ENCODE data around the gene EXOC3. TPM values are rescaled to one million over a fixed set of nuclear protein-coding genes. Genes with fewer than 3 reads are reported as not detected.

Gene EXOC3
- total RNA-seq, 2 experiments from 2014 or later: 72.4 to 77.5 TPM

GRCh38 chr5:464843-465590, 22.0 kb downstream of the EXOC3 start:
- no peaks in the 10 kb centered on the region for H3K9me3 Mint-ChIP-seq
- peaks cover 17% of the 10 kb centered on the region for H3K4me1 Mint-ChIP-seq
- POLR2A ChIA-PET: interaction anchor here (0.6 kb wide), 1 partner anchor 132 kb away, joined by 3 read pairs; no protein-coding TSS in a partner anchor
- H3K36me3 Mint-ChIP-seq: peaks cover 26% of the 10 kb centered on the region
- no peak overlapping the region for H3K4me3 Mint-ChIP-seq
- DNase-seq: peak; percentile 28
- H3K27ac Mint-ChIP-seq: peak overlapping the region; percentile 42
- no peak for ATAC-seq (ENCODE audit: low read depth)
- H3K27me3 Mint-ChIP-seq: no peaks in the 10 kb centered on the region

GRCh38 chr5:465591-466403, 22.8 kb downstream of the EXOC3 start:
- no peaks in the 10 kb centered on the region for H3K27me3 Mint-ChIP-seq
- H3K36me3 Mint-ChIP-seq: peaks cover 18% of the 10 kb centered on the region
- peaks cover 15% of the 10 kb centered on the region for H3K4me1 Mint-ChIP-seq
- POLR2A ChIA-PET: interaction anchor here (0.6 kb wide), 1 partner anchor 133 kb away, joined by 3 read pairs; no protein-coding TSS in a partner anchor
- peak overlapping the region; percentile 42 for H3K27ac Mint-ChIP-seq
- no peak for ATAC-seq (ENCODE audit: low read depth)
- H3K9me3 Mint-ChIP-seq: no peaks in the 10 kb centered on the region
- peak; percentile 26 for DNase-seq
- H3K4me3 Mint-ChIP-seq: no peak overlapping the region

GRCh38 chr5:466661-467310, 23.8 kb downstream of the EXOC3 start:
- Mint-ChIP-seq H3K27ac (no peak overlapping the region), H3K9me3 (no peaks in the 10 kb centered on the region), H3K4me3 (no peak overlapping the region), H3K27me3 (no peaks in the 10 kb centered on the region), H3K4me1 (peaks cover 19% of the 10 kb centered on the region), H3K36me3 (peaks cover 16% of the 10 kb centered on the region)
- DNase-seq (peak; percentile 27), ATAC-seq (ENCODE audit: low read depth) (no peak)
- POLR2A ChIA-PET: no interaction called here

GRCh38 chr5:468401-468800, 25.4 kb downstream of the EXOC3 start:
- peaks cover 7% of the 10 kb centered on the region for H3K36me3 Mint-ChIP-seq
- no peak overlapping the region for H3K27ac Mint-ChIP-seq
- no peaks in the 10 kb centered on the region for H3K27me3 Mint-ChIP-seq
- no peaks in the 10 kb centered on the region for H3K9me3 Mint-ChIP-seq
- DNase-seq (peak; percentile 23), ATAC-seq (ENCODE audit: low read depth) (no peak)
- H3K4me3 Mint-ChIP-seq: no peak overlapping the region
- POLR2A ChIA-PET: no interaction called here
- H3K4me1 Mint-ChIP-seq: peaks cover 16% of the 10 kb centered on the region

GRCh38 chr5:469752-470483, 26.9 kb downstream of the EXOC3 start:
- H3K9me3 Mint-ChIP-seq: no peaks in the 10 kb centered on the region
- DNase-seq: peak; percentile 24
- H3K4me3 Mint-ChIP-seq: no peak overlapping the region
- no peak for ATAC-seq (ENCODE audit: low read depth)
- H3K27me3 Mint-ChIP-seq: peaks cover 2% of the 10 kb centered on the region
- POLR2A ChIA-PET: no interaction called here
- no peak overlapping the region for H3K27ac Mint-ChIP-seq
- H3K36me3 Mint-ChIP-seq: peaks cover 2% of the 10 kb centered on the region
- peaks cover 11% of the 10 kb centered on the region for H3K4me1 Mint-ChIP-seq

GRCh38 chr5:470961-471749, 28.2 kb downstream of the EXOC3 start:
- Mint-ChIP-seq H3K27me3 (peaks cover 6% of the 10 kb centered on the region), H3K36me3 (peaks cover 2% of the 10 kb centered on the region), H3K27ac (peak overlapping the region; percentile 78), H3K9me3 (no peaks in the 10 kb centered on the region), H3K4me1 (peaks cover 11% of the 10 kb centered on the region), H3K4me3 (peak overlapping the region; percentile 81)
- DNase-seq (peak; percentile 31), ATAC-seq (ENCODE audit: low read depth) (no peak)
- POLR2A ChIA-PET: interaction anchor here (0.8 to 1.8 kb wide), 6 partner anchors 7 to 422 kb away, joined by 3 to 9 read pairs (median 4); partner anchors contain the start of genes BRD9, EXOC3 and TRIP13

GRCh38 chr5:471750-472058, 28.7 kb downstream of the EXOC3 start:
- peaks cover 11% of the 10 kb centered on the region for H3K4me1 Mint-ChIP-seq

GRCh38 chr5:472076-472655, 29.2 kb downstream of the EXOC3 start:
- H3K36me3 Mint-ChIP-seq: peaks cover 2% of the 10 kb centered on the region
- H3K9me3 Mint-ChIP-seq: no peaks in the 10 kb centered on the region
- H3K4me3 Mint-ChIP-seq: peak overlapping the region; percentile 81
- peak overlapping the region; percentile 78 for H3K27ac Mint-ChIP-seq
- peaks cover 6% of the 10 kb centered on the region for H3K27me3 Mint-ChIP-seq
- DNase-seq (no peak), ATAC-seq (ENCODE audit: low read depth) (peak; percentile 12)
- H3K4me1 Mint-ChIP-seq: peaks cover 10% of the 10 kb centered on the region
- POLR2A ChIA-PET: interaction anchor here (0.6 to 2.3 kb wide), 9 partner anchors 8 to 421 kb away, joined by 3 to 10 read pairs (median 3); partner anchors contain the start of genes BRD9, EXOC3 and TRIP13

More at GRCh38 chr5:471750-472058, 28.7 kb downstream of the EXOC3 start:
- Mint-ChIP-seq H3K36me3 (peaks cover 2% of the 10 kb centered on the region), H3K4me3 (peak overlapping the region; percentile 81), H3K27ac (peak overlapping the region; percentile 78), H3K27me3 (peaks cover 6% of the 10 kb centered on the region), H3K9me3 (no peaks in the 10 kb centered on the region)
- DNase-seq: peak; percentile 11
- POLR2A ChIA-PET: interaction anchor here (0.8 to 2.3 kb wide), 7 partner anchors 8 to 421 kb away, joined by 3 to 10 read pairs (median 5); partner anchors contain the start of genes BRD9, EXOC3 and TRIP13
- ATAC-seq (ENCODE audit: low read depth): no peak

GRCh38 chr5:472656-473550, 29.9 kb downstream of the EXOC3 start:
- peaks cover 2% of the 10 kb centered on the region for H3K36me3 Mint-ChIP-seq

GRCh38 chr5:473551-474192, 30.7 kb downstream of the EXOC3 start:
- DNase-seq (peak; percentile 65), ATAC-seq (ENCODE audit: low read depth) (peak; percentile 8)
- peak overlapping the region; percentile 97 for H3K4me3 Mint-ChIP-seq
- H3K27ac Mint-ChIP-seq: peak overlapping the region; percentile 62
- peaks cover 10% of the 10 kb centered on the region for H3K4me1 Mint-ChIP-seq
- peaks cover 2% of the 10 kb centered on the region for H3K36me3 Mint-ChIP-seq
- H3K27me3 Mint-ChIP-seq: peaks cover 6% of the 10 kb centered on the region
- POLR2A ChIA-PET: interaction anchor here (0.7 to 2.3 kb wide), 7 partner anchors 11 to 256 kb away, joined by 3 to 10 read pairs (median 4); partner anchors contain the start of genes CCDC127 and SDHA
- H3K9me3 Mint-ChIP-seq: no peaks in the 10 kb centered on the region

More at GRCh38 chr5:472656-473550, 29.9 kb downstream of the EXOC3 start:
- H3K9me3 Mint-ChIP-seq: no peaks in the 10 kb centered on the region
- DNase-seq: peak; percentile 96
- H3K4me1 Mint-ChIP-seq: peaks cover 10% of the 10 kb centered on the region
- peak; percentile 80 for ATAC-seq (ENCODE audit: low read depth)
- H3K27me3 Mint-ChIP-seq: peaks cover 6% of the 10 kb centered on the region
- POLR2A ChIA-PET: interaction anchor here (0.6 to 2.3 kb wide), 14 partner anchors 9 to 255 kb away, joined by 3 to 10 read pairs (median 4); partner anchors contain the start of genes CCDC127, EXOC3 and SDHA
- H3K4me3 Mint-ChIP-seq: peak overlapping the region; percentile 81
- H3K27ac Mint-ChIP-seq: peak overlapping the region; percentile 78
